ENCODE results near the gene STXBP4.
A peak's percentile ranks its signal among the peaks of the same experiment; 100 is the strongest.
"Not testable (repeated sequence)": the region's sequence is repeated elsewhere in the genome, so short reads cannot be mapped to it uniquely, and the experiment has no call there.

The STXBP4 gene

DNA sequence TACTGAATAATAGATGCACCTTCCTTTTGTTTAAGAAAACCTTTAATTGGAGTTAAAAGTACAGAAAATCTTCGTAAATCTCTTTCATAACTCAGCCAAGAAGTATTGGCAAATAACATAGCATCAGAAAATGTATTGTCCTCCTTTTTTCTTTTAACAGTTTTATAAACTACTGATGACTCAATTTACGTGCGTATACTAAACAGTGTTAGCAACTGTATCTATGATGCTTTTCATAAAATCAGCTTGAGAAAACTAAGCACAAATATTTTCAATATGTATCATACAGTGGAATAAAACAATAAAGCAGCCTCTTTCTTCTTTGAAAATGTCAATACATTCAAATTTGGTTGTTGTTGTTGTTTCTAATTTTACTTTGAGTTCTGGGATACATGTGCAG lies 88.6 kb downstream of the STXBP4 start:
- DNase-seq = no peak

DNA sequence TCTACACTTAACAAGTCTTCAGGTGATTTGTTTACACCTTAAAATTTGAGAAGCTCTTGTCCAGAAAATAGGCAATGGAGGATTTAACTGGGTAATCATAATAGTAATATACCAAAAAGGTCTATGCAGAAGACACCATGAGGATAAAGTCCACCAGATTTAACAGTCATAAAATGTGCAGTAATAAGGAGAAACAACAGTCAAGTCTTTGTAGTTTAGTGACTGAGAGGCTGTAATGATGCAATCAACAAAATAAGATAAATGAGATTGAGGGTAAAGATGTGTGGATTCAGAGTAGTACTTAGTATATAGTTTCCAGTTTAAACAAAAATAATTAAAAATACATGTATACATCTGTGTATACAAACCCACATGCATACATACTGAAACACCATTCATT lies 91.2 kb downstream of the STXBP4 start:
- no peak for DNase-seq

DNA sequence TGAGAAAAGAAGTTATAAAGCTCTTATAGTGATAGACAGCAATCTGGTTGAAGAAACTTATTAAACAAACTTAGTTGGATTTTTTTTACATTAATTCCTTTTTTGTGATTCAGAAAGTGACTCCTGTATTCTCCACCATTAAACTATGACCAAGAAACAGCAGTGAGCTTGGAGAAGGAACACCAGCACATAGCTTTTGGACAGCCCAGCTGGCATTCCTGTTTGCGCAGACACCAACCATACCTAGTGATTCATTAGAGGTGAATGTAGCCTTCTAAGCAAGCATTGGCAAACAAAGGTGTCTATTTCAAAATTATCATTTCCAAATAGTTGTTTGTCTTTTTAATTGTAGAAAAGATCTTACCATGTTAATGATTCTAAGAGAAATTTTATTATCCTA lies 94.4 kb downstream of the STXBP4 start:
- no peak for DNase-seq

DNA sequence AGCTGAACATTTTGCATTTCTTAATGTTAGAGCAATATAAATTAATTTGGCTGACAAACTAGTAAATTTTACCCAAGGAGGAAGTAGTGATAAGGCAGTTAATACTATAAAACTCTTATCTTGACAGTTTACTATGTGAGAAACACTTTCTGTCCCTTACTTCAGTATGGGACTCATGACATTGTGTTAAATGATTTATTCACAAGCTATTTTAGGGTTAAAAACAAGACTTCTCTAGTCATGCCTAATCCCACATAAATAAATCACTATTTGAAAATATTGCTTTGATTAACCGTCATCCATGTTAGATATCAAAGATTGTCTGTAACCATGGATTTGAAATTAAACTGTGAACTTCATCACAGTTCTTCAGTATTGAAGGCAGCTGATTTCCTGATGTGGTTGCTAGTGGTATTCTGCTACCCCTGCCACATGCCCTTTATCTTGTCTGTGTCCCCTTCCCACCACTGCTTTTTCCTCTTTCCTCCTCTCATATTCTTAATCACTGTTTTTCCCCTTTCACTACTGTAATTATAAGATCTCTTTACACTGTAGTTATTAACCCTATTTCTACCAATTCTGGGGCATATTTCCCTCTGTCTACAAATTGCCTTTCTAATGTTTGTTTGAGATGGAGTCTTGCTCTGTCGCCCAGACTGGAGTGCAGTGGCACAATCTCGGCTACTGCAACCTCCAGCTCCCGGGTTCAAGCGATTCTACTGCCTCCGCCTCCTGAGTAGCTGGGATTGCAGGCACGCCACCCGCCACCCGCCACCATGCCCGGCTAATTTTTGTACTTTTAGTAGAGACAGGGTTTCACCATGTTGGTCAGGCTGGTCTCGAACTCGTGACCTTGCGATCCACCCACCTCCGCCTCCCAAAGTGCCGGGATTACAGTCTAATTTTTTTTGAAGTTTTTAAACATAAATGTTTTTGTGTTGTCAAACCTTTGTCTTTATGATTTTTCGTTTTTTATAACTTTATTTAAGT lies 95.6 kb downstream of the STXBP4 start:
- no peak for DNase-seq

DNA sequence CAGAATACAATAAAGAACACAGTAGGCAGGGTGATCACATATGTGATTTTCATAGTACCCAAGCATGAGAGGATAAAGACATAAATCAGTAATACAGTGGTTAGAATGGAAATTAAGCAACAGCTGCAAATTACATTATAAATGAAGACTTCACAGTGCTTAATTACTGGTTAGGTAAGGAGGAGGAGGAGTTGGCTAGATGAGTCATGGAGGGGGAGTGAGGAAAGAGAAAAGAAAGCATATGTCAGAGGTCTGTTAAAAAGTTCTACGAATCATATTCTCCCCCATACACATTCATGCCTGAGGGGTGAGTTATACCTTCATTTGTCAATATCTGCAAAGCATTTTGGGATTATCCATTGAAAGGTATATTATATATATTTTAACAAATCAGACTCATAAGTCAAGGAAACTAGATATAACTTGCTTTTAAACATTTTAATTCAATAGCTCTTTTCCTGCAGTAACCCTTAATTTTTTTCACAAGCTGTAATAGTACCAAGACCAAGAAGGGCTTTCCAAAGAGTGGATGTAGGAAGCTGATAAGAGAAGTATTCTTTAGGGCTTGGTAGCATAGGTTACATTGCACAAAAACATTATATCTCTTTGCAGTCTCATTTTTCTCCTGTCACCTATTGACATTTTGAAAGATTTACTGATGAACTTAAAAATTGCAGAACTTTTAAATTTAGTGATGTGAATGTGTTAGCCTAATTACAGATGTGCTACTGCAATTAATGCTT lies 99.3 kb downstream of the STXBP4 start:
- DNase-seq = peak in 1 of 2 experiments; percentile 34

DNA sequence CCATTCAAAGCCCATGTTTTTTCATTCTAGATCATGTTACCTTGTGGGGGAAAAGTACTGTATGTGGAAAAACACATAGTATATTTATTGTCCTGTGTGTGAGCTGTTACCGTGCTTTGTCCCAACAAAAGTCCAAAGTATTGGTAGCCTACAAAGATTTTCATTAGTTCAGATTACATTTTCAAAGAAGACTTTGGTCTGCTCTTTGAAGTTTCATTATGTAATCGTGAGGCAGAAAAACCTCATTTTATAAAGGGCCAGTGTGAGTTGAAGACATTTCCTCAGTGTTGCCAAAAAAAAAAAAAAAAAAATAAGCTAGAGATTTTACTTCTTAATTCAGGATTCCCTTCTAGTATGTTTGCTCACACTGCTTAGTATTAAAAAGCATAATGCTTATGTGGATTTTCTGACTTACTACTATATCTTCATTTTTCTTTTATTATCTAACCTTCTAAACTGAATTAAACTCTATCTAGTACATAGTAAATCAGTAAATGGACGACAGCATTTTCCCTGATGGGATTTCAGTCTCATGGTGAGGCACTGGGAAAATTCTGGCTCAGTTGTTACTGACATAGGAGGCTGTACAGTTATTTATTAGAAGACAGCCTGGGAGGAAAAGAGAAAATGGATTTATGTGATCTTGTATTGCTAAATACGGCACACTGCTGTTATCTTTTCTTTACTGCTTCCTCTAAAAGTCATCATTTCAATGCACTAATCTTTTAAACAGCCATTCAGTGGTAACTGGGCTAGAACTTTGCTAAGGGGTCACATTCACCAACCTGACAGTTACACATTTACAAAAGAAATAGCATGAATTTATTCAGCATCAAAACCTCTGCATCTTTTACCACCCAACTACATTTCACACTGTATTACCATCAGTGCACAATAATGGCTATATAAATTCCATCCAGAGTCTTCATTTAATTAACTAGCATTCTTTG lies 100.6 kb downstream of the STXBP4 start:
- DNase-seq = no peak

DNA sequence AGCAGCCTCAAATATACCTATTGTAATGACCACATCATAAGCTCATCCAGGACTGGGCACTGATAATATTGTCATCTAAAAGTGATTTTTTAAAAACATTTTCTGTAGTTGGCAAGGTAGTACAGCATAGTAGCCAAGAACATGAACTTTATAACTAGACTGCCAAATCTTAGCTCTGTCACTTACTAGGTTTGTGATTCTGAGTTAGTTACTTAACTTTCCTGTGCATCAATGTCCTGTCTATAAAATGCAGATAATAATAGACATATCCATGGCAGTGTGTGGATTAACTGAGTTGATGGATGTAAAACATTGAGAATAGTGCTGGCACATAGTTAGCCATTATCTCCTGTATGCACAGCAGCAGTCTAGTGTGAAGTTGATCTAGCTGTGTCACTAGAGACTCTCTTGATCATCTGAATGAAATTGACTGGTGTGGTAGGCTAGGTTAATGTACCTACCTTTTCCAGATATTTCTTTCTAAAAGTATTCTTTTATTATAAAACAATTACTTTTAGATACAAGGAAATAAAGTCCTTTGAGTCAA lies 101.5 kb downstream of the STXBP4 start:
- DNase-seq = no peak

DNA sequence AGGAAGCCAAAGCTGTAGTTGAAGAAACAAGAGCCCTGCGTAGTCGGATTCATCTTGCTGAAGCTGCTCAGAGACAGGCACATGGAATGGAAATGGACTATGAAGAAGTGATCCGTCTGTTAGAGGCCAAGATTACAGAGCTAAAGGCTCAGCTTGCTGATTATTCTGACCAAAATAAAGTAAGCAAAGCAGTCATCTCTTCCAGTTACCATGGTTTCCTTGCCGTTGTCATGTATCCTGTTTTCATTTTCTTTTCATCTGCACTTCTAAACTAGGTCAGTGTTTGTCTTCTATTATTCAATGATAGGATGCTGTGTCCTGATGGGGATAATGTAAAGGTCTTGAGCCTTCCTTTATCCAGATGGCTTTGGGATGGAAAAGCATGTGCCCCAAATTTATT lies 104.3 kb downstream of the STXBP4 start:
- DNase-seq = no peak

DNA sequence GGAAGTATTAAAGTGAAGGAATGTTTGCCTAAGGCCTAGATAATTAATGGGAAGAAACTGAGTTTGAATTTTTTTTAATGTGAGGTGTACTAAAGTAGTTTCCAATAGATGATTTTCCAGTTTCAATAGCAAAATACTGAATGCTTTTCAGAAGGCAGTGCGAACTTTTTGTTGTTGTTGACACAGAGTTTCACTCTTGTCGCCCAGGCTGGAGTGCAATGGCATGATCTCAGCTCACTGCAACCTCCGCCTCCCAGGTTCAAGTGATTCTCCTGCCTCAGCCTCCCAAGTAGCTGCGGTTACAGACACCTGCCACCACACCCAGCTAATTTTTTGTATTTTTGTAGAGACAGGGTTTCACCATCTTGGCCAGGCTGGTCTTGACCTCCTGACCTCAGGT lies 104.9 kb downstream of the STXBP4 start:
- DNase-seq = not testable (repeated sequence)

DNA sequence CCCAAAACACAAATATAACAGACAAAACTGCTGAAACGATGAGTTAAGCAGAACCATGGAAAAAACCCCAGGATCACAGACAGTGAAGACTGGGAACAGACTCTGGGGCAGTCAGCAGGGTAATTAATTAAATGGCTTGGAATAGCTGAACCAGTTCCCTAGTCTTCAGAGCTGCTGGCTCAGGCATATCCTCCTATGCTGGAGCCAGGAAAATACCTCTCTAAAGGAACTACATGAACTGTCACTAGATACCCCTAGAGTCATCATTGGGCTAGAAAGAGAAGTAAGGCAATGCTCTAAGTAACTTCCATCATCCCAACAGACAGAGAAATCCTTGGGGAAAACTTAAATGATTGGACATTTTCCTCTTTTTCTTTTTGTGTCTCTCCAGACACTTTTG lies 113.0 kb downstream of the STXBP4 start:
- DNase-seq = no peak

DNA sequence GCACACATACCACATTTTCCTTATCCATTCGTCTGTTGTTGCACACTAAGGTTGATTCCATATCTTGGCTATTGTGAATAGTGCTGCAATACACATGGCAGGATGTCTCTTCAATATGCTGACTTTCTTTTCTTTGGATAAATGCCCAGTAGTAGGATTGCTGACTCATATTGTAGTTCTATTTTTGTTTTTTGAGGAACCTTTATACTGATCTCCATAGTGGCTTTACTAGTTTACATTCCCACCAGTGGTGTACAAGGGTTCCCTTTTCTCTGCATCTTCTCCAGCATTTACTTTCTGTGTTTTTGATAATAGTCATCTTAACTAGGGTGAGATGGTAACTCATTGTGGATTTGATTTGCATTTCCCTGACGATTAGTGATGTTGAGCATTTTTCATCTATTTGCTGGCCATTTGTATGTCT lies 118.1 kb downstream of the STXBP4 start:
- DNase-seq = no peak

DNA sequence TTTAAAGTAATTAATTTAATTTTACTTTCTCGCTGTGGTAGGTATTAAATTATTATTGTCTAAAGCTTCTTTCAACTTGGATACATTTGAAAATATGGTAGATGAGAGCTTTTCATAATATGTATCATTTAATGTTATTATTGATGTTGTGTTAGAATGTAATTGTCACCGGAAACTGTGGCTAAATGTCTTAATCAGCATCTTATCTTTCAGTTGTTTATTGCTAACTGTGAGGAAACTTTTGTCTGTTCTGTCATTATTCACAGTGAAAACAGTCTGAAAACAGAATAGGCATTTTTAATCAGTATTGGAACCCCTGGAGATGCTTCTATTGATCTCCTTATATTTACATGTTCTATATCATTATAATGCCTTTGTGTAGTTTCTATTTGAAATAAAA lies 120.7 kb downstream of the STXBP4 start:
- no peak for DNase-seq

DNA sequence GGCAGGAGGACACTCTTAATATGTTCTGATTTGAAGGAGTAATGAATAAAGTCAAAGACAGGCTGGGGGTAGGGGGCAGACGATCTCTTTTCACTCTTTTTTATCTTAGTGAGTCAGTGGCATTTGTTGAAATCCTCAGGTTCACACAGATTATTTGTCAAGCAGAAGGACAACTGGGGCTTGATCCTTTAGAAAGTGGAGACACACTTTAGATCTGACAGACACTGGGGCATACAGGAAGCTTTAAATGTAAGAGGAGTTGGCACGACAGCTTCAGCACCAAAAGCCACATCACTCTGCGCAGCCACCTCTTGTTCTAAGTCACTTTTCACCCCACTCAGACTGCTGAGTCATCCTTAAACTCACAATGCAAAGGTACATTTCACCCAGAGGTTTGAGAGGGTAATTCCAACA lies 121.5 kb downstream of the STXBP4 start:
- no peak for DNase-seq

DNA sequence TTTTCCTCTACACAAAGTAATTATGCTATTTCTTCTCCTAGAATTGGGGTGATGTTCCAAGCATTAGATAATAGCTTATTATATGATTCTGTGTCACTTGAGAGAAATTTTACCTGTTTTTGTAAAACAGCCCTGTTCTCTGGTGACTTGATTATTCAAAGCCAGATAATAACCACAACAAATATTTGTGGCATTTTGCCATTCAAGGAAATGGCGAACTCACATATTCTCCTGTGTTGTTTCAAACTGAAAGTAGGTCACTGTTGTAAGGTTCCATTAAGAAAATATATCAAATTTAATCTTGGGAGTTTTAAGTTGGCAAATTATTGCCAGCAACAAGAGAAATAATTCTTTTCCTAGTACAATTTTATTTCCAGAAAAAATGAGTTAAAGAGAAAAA lies 124.8 kb downstream of the STXBP4 start:
- DNase-seq = no peak

DNA sequence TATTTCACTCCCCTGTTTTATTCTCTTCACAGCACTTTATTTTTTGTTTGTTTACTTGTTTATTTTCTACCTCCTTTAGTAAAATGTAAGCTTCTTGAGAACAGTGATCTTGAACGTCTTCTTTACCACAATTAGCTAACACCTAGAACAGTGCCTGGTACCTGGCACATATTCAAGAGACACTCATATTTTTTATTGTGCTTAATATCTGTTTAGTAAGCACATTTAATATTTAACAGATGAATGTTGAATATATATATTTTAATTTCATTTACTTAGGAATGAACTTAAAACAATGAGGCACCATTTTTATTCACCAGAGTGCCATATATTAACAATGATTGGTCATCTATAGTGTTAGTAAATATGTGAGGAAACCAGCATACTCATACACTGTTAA lies 130.2 kb downstream of the STXBP4 start:
- DNase-seq = no peak

DNA sequence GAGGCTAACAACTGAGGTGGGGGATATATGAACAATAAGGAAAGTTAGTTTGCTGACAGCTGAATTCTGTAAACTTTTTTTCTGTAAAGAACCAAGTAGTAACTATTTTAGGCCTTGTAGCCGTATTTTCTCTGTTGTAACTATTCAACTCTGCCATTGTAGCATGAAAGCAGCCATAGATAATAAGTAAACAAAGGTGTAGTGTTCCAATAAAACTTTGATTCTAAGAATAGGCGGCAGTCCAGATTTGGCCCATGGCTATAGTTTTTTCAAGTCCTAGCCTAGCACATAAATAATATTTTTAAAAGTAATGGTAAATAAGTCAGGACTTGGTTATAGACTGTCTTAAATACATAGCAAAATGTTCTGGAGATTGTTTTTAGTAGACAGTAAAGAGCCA lies 142.0 kb downstream of the STXBP4 start:
- DNase-seq = no peak

DNA sequence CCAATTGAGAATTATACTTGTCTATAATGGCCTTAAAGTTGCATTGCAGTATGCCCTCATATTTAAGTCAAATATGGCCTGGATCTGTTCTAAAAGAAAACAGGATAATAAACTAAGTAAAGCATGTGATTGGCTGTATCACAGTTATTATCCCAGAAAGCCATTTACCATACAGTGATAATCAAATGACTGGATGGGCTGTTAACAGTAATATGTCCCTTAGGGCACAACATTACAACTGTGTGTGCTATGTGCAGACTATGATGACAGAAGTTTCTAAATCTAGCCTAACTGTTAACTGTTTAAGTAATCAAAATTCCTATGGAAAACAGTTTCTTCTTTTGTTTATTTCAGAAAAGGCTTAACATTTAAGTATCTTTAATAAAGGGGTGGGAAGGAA lies 145.7 kb downstream of the STXBP4 start:
- DNase-seq = no peak

DNA sequence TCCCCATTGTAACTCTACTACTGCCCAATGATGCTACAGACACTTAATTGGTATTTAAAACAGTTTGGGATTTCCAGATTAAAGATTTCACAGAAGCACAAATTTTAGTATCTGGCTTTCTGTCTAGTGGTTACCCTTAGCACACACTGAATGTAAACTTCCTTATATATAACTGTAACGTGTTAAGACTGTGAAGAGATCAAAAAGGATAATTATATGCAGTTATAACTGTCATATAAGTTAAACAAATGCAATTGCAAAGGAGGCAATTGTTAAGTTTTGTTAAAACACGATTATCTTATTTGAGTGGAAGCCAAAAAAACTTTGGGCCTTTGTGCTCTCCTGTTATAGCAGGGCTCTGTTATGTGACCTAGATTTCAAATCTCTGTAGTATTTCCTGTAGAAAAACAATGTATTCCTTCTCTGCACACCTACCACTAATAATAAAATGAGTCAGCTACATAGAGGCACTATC lies 147.9 kb downstream of the STXBP4 start:
- no peak for DNase-seq

DNA sequence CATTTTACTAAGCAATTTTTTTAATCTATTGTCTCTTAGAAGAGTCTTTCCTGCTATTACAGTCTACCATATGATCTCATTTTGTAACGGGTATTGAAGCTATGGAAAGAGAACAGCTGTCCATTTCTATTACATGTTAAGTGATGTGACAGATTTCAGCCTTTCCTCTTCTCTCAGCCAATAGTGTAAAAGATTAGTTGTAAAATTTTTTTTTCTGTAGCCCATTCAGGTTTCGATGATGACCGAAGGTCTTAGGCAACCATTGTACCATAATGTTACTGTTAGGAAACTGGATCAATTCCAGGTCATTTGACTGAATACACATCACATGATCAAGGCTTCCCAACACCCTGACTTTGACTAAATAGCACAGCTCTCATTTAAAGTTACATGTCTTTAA lies 148.6 kb downstream of the STXBP4 start:
- peak in 1 of 2 experiments; percentile 63 for DNase-seq

DNA sequence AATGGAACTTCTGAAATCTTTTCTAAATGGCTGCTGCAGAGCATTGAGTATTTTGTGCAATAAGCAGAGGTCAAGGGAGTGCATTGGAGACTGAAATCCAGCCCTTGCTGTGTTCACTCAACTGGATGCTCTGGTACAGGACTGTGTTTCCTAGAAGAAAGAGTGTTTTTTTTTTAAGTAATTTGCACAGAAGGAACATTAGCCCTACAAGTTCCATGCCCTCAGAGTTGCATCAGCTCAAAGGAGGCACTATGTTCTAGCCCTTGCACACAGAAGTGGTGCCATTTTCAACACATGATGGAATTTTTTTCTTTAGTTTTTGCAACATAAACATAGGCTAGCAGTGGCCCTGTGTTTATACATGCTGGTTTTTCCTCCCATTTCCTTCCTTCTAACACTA lies 152.1 kb downstream of the STXBP4 start:
- no peak for DNase-seq

DNA sequence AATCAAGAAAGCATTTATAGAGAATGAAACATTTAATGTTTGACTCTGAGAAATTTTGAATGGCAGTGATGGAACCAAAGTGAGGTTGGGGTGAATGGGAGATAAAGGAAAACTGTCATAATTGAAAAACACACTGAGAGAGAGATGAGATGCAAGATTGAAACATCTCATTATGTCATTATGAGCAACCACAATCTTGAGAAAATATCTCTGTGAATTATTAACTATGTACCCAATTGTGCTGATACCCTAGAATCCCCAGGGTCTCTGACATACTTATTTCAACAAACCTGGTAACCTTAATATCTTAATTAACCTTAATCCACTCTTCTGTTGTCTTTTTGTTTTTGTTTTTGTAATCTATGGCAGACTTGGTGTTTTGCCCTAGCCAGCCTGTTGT lies 152.7 kb downstream of the STXBP4 start:
- DNase-seq = no peak

DNA sequence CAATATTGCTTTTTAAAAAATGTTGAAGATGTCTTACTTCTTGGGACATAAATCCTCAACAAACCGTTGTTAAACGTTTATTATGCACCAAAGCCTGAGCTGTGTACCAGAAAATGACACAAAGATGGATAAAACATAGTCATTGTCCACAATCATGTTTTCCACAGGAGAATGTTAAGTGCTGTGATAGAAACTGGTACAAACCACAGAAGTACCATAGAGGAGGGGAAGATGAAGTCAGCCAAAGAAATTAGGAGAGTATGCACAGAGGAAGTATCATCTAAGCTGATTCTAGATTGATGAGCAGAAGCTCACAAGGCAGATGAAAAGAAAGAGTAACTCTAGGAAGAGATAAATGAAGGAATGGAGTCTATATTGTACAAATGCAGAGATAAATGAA lies 153.5 kb downstream of the STXBP4 start:
- no peak for DNase-seq
